ENCODE data around the gene TBL1Y. TPM values are rescaled to one million over a fixed set of nuclear protein-coding genes. Genes with fewer than 3 reads are reported as not detected.

Gene TBL1Y
- total and polyA plus RNA-seq, 2 experiments from 2014 or later, result 2.6 to 5.8 TPM

GRCh38 chrY:6913362-6913761 is 2.9 kb downstream of the TBL1Y start (continued):
- TF ChIP-seq ZNF462 (CRISPR knock-in tag; IDR thresholded peaks at IDR 0.05), result no peak

- Histone ChIP-seq H3K27me3 (ENCODE audit: insufficient read depth) (no peaks in the 10 kb centered on the region), H3K4me2 (no peak overlapping the region), H4K20me1 (replicated peaks; ENCODE audit: insufficient read depth) (no peaks in the 10 kb centered on the region), H3K36me3 (ENCODE audit: insufficient read depth) (0 out of 2 replicates have a peak, but pooled peaks cover 8% of the 10 kb centered on the region), H3K27ac (ENCODE audit: low read depth) (no peak overlapping the region), H3K79me2 (replicated peaks; ENCODE audit: insufficient read depth) (no peaks in the 10 kb centered on the region), H3F3A (replicated peaks; ENCODE audit: low read depth) (no peaks in the 10 kb centered on the region), H3K9me2 (ENCODE audit: insufficient read depth) (no peaks in the 10 kb centered on the region), H2AFZ (no peak overlapping the region), H3K4me3 (no peak overlapping the region), H3K4me1 (ENCODE audit: insufficient read depth) (no peaks in the 10 kb centered on the region)
- no peak for DNase-seq (ENCODE audit: low spot score)
- no peak for ATAC-seq
- Mint-ChIP-seq H3K4me3 (no peak overlapping the region), H3K27me3 (ENCODE audit: insufficient read depth, low read depth, poor library complexity) (no peaks in the 10 kb centered on the region), H3K9me3 (peaks cover 24% of the 10 kb centered on the region), H3K4me1 (no peaks in the 10 kb centered on the region), H3K27ac (no peak overlapping the region), H3K36me3 (ENCODE audit: low read depth) (peaks cover 64% of the 10 kb centered on the region)
- TF ChIP-seq ZNF331 (CRISPR knock-in tag; IDR thresholded peaks at IDR 0.05; ENCODE audit: low read depth) (no peak), CTCF (conservative IDR thresholded peaks at IDR 0.05; ENCODE audit: low read depth in 2 of 2) (no peak)
Observed at GRCh38 chrY:6921061-6921460, 10.6 kb downstream of the TBL1Y start.

All from GM23338 (cell line).